22Rv1 (cell line): ENCODE measurements around the gene DNM2.

Experiments
- ZFX ChIP-seq: fragments of 450-650 bp; IDR thresholded peaks from 2 replicates; pipeline ENCODE4 v1.6.1; 2017; ENCODE audit warnings: antibody characterized with exemption, borderline replicate concordance
- TF ChIP-seq, protein P1 (sequence below): fragments of 450-650 bp; IDR thresholded peaks from 2 replicates; pipeline ENCODE4 v1.5.1; 2017; ENCODE audit warnings: mild to moderate bottlenecking

DNA sequence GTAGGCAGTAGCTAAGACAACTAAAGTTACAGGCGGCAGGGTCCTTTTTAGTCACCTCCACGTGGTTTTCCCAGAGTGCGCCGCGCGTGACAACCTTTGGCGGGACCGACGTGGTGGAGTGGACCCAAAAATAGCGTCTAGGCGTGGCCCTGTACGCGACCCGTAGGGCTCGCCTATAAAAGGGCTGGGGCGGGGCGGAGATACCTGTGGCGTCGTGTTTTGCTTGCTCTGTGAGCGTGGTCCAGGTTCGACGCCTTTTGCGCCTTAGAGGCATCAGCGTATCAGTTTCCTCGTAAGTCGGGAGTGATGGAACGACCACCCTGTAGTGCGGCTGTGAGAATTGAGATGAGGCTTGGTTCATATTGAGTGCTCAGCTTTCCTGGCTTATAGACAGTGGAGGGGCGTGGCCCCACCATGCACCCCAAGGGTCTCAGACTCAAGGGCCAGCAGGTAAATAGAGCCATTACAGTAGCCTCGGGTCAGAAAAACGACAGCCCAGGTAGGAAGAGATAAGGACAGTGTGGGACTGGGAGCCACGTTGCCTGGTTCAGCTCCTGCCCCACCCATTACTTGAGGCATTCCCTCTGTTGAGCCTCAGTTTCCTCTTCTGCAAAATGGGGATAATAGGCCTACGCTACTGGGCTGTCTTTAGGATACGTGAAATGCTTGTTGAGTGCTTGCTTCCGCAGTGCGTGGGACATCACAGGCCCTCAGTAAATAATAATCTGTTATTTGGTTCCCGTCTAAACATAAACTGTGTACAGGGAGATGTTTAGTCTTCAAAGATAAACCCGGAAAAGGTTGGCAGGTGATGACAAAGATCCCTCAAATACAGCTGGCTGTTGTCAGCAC, 118.8 kb downstream of the DNM2 start:
- TF ChIP-seq, protein P1, sequence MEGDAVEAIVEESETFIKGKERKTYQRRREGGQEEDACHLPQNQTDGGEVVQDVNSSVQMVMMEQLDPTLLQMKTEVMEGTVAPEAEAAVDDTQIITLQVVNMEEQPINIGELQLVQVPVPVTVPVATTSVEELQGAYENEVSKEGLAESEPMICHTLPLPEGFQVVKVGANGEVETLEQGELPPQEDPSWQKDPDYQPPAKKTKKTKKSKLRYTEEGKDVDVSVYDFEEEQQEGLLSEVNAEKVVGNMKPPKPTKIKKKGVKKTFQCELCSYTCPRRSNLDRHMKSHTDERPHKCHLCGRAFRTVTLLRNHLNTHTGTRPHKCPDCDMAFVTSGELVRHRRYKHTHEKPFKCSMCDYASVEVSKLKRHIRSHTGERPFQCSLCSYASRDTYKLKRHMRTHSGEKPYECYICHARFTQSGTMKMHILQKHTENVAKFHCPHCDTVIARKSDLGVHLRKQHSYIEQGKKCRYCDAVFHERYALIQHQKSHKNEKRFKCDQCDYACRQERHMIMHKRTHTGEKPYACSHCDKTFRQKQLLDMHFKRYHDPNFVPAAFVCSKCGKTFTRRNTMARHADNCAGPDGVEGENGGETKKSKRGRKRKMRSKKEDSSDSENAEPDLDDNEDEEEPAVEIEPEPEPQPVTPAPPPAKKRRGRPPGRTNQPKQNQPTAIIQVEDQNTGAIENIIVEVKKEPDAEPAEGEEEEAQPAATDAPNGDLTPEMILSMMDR = no peak
- no peak for TF ChIP-seq ZFX
